ENCODE measurements around the gene CHST5.

GRCh38 chr16:75486676-75487313 is 49.1 kb downstream of the CHST5 start:
- TF ChIP-seq, protein P1, sequence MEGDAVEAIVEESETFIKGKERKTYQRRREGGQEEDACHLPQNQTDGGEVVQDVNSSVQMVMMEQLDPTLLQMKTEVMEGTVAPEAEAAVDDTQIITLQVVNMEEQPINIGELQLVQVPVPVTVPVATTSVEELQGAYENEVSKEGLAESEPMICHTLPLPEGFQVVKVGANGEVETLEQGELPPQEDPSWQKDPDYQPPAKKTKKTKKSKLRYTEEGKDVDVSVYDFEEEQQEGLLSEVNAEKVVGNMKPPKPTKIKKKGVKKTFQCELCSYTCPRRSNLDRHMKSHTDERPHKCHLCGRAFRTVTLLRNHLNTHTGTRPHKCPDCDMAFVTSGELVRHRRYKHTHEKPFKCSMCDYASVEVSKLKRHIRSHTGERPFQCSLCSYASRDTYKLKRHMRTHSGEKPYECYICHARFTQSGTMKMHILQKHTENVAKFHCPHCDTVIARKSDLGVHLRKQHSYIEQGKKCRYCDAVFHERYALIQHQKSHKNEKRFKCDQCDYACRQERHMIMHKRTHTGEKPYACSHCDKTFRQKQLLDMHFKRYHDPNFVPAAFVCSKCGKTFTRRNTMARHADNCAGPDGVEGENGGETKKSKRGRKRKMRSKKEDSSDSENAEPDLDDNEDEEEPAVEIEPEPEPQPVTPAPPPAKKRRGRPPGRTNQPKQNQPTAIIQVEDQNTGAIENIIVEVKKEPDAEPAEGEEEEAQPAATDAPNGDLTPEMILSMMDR (optimal IDR thresholded peaks at IDR 0.05 in 1 of 3, IDR thresholded peaks at IDR 0.05 in 1 of 3, conservative IDR thresholded peaks at IDR 0.05 in 1 of 3; ENCODE audit: extremely low read depth in 1 of 3, insufficient read depth in 2 of 3, low read length in 3 of 3): no peak
- no peak for TF ChIP-seq EZH2 (IDR thresholded peaks at IDR 0.05; ENCODE audit: low read length)
